ENCODE results near the gene GK.
A peak's percentile ranks its signal among the peaks of the same experiment; 100 is the strongest.

The GK gene

DNA sequence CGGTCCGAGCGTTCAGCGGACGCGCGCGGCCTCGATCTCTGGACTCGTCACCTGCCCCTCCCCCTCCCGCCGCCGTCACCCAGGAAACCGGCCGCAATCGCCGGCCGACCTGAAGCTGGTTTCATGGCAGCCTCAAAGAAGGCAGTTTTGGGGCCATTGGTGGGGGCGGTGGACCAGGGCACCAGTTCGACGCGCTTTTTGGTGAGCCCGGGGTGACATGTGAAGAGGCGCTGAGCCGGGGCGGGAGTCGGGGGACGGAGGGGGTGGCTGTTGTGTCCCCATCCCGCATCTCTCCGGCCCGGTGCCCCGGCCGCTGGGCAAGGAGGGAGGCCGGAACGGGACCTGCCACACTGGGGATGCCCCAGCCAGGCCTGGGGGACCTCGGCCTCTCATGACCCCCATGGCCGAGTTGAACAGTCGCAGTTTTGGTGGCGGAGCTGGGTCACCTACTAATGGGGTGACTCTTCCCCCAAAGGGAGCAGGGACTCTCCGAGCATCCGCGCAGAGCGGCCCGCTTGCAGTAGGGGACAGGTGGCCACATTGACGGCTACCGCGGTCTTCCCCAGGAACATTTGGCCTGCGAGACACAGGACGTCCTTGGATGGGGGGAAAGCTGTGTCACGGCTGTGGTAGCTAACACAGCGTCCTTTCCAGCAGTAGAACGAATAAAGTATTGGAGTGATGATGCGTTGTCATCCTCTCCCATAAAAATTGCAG is at the start of gene GK:
TSS of gene GK (plus strand) at position 9 of the 717 bp plus-strand sequence. CDS start at position 124, 115 bp downstream.
- TF ChIP-seq, protein P1, sequence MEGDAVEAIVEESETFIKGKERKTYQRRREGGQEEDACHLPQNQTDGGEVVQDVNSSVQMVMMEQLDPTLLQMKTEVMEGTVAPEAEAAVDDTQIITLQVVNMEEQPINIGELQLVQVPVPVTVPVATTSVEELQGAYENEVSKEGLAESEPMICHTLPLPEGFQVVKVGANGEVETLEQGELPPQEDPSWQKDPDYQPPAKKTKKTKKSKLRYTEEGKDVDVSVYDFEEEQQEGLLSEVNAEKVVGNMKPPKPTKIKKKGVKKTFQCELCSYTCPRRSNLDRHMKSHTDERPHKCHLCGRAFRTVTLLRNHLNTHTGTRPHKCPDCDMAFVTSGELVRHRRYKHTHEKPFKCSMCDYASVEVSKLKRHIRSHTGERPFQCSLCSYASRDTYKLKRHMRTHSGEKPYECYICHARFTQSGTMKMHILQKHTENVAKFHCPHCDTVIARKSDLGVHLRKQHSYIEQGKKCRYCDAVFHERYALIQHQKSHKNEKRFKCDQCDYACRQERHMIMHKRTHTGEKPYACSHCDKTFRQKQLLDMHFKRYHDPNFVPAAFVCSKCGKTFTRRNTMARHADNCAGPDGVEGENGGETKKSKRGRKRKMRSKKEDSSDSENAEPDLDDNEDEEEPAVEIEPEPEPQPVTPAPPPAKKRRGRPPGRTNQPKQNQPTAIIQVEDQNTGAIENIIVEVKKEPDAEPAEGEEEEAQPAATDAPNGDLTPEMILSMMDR (IDR thresholded peaks at IDR 0.05; ENCODE audit: low read depth, low read length), result no peak
- H3K4me3 ChIP-seq (ENCODE audit: low read depth, low read length), result peak within 1 kb of the TSS; percentile 74

DNA sequence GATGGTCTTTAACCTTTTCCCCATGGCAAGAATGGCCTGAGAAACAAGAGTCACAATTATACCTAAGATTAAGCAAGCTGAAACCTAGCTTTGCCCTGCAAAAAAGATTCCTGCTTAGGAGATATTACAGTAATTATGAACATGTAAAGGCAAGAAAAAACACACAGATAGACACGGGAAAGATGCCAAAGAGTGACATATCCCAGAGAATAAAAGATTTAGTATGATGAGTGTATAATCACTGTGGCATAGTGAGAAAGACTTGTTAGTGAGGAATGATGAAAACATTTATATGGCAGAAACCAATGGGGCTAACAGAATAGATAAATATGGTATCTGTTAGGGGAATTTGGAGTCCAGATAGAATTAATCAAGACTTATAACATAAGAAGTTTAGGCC is 46.1 kb upstream of the GK start:
- TF ChIP-seq, protein P1 (IDR thresholded peaks at IDR 0.05; ENCODE audit: low read depth, low read length), result no peak
- no peak overlapping the region for H3K4me3 ChIP-seq (ENCODE audit: low read depth, low read length)

DNA sequence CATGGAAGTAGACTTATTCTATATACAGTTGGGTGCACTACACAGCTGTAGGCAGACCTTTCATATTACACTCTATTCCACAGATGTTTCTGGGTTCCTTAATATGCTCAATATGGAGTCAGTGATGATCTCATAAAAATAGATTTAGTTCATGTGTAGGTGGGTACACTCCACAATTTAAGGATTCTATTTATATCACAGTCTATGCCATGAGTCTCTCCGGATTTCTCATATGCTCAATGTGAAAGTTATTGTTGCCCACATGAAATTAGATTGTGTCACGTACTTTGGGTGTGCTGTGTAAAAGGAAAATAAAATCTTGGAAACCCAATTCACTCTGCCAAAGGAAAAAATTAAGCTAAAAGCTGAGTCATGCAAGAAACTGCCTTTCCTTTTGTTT is 43.2 kb upstream of the GK start:
- no peak overlapping the region for H3K4me3 ChIP-seq (ENCODE audit: low read depth, low read length)
- TF ChIP-seq, protein P1 (IDR thresholded peaks at IDR 0.05; ENCODE audit: low read depth, low read length), result no peak

DNA sequence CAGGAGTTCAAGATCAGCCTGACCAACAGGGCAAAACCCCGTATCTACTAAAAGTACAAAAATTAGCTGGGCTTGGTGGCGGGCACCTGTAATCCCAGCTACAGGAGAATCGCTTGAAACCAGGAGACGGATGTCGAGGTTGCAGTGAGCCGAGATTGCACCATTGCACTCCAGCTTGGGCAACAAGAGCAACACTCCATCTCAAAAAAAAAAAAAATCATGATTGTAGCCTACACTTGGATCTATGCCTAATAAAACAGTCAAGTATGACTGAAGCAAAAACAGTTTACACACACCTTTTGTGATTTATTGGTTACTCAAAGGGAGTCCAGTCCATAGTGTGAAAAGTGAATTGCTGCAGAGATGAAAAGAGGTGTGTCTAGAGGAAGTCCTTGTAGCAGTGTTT is 41.0 kb upstream of the GK start:
- H3K4me3 ChIP-seq (ENCODE audit: low read depth, low read length), result no peak overlapping the region
- TF ChIP-seq, protein P1 (IDR thresholded peaks at IDR 0.05; ENCODE audit: low read depth, low read length), result no peak

DNA sequence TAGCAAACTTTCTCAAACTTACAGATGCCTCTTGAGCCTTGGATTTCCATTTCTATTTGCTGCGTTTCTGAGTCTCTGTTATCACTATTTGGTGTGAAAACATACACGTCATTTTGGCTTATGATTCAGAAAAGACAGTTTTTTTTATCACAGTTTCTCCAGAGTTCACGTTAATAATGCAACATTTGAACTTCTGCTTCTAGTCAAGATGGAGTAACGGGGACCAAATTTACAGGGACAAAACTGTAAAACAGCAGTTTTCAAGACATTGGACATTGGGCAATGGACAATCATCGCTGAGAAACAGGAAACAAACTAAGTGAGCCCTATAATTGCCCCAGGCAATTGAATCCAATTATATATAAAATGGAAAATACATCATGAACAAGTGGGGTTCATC is 39.5 kb upstream of the GK start:
- TF ChIP-seq, protein P1 (IDR thresholded peaks at IDR 0.05; ENCODE audit: low read depth, low read length), result no peak
- no peak overlapping the region for H3K4me3 ChIP-seq (ENCODE audit: low read depth, low read length)

DNA sequence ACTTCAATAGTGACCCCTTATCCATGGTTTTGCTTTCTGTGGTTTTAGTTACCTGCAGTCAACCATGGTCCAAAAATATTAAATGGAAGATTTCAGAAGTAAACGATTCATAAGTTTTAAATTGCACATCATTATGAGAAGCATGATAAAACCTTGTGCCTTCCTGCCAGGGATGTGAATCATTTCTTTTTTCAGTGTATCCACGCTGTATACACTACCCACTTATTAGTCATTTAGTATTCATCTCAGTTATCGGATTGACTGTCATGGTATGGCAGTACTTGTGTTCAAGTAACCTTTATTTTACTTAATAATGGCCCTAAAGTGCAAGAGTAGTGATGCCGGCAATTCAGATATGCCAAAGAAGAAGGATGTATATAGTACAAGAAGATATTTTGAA is 38.0 kb upstream of the GK start:
- no peak overlapping the region for H3K4me3 ChIP-seq (ENCODE audit: low read depth, low read length)
- TF ChIP-seq, protein P1 (IDR thresholded peaks at IDR 0.05; ENCODE audit: low read depth, low read length), result no peak

DNA sequence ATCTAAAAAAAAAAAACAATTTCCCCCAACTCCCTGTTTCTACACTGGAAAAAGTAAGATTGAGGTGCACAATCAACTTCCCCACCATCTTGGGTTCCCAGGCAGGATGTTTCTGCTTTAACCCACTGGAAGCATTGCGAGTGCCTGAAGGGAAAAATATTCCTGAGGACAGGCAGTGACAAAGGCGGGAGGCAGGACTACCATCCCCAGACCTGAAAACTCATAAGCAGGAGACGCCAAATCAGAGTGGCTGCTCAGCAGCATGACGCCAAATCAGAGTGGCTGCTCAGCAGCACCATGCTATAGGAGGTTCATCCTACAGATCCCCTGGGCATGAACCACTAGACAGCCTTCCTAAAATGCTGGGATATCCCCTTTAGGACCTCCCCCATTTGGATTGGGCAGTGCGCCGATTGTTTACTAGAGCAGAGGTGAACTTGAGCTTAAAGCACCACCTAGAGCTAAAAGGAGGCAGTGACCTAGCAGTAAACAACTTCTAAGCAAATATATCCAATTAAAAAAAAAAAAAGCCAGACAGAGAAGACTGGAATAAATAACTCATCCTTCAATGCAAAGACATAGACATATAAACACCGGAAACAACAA is 35.0 kb upstream of the GK start:
- TF ChIP-seq, protein P1 (IDR thresholded peaks at IDR 0.05; ENCODE audit: low read depth, low read length), result no peak
- H3K4me3 ChIP-seq (ENCODE audit: low read depth, low read length), result no peak overlapping the region
